GM19025 (cell line): ENCODE data around the gene GDI1.

Source experiments
- ATAC-seq: cut with Tn5 transposase; IDR thresholded peaks from one replicate; pipeline ENCODE4 v1.9.1; 2021; ENCODE audit warnings: mild to moderate bottlenecking, low read depth, moderate library complexity; ENCODE audit not compliant: unreplicated experiment

The GDI1 gene

DNA sequence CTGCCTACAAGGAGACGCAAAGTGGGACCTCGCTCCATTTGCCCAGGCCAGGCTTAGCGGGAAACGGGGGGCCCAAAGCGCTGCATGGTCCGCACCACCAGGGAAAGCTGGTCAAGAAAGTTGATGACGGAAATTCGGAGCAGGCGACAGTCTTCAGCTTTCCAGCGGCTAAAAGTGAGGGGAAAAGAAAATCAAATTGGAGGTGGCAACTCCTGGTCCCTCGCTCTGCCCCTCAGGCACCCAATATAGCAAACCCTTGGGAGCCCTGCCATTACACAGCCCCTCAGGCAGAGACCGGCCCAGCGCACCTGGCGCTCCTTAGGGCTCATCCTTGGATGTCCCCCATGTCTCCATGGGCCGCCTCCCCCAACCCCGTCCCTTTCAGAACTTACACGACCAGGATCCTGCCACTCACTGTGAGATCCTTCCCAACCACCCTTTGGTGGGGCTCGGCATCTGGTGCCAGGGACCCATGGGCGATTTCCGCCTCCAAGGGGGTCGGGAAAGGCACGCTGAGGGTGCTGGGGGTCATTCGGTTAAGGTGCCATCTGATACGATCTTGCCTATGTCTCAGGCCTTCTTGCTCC lies 41.0 kb downstream of the GDI1 start:
- no peak for ATAC-seq

DNA sequence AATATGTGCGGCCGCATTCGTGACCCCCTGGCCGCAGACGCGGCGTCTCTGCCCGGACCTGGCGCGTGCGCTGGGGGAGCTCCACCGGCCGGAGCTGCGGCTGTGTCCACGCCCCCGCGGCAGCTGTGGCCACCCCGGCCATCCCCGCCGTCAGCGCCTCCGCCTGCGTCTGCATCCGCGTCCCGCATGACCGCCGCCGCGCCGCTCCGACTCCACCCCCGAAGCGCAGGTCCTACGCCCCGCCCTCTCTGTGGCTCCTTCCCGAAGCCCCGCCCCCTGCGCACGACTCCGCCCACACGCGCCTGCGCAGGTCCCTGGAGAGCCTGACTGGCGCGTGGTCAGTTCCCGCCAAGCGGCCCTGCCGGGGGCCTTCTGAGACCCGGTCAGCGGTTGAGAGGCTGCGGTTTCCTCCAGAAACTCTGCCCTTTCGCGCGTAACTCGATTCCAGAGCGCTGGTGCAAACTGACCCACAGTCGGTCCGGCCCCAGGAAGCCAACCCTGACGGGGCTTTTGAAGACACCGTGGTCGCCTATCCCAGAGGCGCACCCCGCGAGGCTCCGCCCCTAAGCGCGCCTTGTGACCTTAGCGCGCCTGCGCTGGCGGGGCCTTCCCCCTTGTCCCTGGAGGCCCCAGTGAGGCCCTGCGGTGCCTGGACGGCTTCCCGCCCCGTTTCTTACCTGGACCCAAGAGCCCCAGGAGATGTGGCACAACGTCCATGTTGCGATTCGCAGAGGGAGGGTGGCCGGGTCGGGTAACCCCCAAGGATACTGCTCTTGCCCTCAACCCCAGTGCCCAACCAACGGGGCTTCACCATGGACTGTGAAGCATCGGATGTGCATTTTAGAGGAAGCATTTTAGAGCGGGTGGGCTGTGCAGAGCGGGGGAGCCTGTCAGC lies 42.0 kb downstream of the GDI1 start, which contains the start of gene LAGE3:
Gene LAGE3 (minus strand): TSS at position 554 of the 895 bp plus-strand sequence. CDS start 366 bp downstream, at position 188.
- peak; percentile 85 for ATAC-seq

- ATAC-seq = no peak
These were observed 44.2 kb downstream of the GDI1 start for GRCh38 chrX:154481195-154481594.

DNA sequence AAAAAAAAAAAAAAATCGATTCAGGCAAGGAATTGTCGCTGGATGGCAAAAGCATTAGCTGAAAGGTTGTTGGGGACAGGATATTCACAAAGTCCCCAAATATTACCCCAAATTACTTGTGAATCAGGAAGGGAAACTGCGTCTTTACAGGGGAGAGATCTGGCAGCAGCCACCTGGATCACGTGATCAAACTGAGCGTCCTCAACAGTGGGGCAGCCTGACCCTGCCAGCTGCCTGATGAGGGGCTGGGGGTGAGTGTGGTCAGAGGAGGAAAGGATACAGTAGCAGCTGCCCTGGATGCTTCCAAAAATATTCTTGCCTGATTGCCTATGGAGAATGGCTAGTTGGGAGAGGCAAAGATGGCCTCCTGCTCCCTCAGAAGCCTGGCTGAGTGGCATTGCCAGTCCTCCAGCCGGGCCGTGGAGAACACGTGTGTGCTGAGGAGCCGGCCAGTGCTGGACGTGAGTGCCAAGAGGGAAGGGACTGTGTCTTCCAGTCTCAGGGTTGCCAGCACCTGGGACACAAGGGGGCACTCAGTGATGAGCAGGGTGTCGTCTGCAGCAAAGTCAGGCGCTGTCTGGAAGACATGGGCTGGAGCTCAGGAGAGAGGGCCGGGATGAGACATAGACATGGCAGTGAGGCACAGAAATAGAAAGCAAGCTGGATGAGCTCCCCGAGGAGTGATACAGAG lies 45.1 kb downstream of the GDI1 start:
- ATAC-seq = no peak

GRCh38 chrX:154482786-154483185 lies 45.8 kb downstream of the GDI1 start:
- no peak for ATAC-seq

- no peak for ATAC-seq
These were observed 46.4 kb downstream of the GDI1 start for GRCh38 chrX:154483325-154483724.

GRCh38 chrX:154484255-154485149 lies 47.5 kb downstream of the GDI1 start:
- no peak for ATAC-seq

GRCh38 chrX:154485150-154486051 lies 48.4 kb downstream of the GDI1 start:
- ATAC-seq = no peak

DNA sequence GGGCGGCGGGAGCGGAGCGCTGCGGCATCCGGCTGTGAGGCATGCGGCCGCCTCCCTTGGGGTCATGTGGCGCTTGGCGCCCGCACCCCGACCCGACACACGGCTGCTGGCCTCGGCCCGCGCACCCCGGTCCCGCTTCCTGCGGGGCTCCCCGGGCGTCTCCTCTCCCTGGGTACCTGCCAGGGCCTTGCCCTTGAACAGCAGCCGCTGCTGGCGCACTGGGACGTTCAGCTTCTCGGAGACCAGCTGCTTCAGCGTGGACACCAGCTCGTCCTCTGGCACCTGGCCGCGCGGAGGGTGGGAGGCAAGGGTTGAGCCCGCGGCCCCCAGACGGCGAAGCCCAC lies 49.1 kb downstream of the GDI1 start:
- ATAC-seq = no peak

GRCh38 chrX:154486396-154487207 lies 49.6 kb downstream of the GDI1 start, which contains the start of gene UBL4A:
TSS of gene UBL4A (minus strand) at chrX:154486615. CDS start at chrX:154486584, 31 bp downstream.
- ATAC-seq = peak; percentile 29

GRCh38 chrX:154487518-154488290 lies 50.8 kb downstream of the GDI1 start:
- ATAC-seq = no peak

DNA sequence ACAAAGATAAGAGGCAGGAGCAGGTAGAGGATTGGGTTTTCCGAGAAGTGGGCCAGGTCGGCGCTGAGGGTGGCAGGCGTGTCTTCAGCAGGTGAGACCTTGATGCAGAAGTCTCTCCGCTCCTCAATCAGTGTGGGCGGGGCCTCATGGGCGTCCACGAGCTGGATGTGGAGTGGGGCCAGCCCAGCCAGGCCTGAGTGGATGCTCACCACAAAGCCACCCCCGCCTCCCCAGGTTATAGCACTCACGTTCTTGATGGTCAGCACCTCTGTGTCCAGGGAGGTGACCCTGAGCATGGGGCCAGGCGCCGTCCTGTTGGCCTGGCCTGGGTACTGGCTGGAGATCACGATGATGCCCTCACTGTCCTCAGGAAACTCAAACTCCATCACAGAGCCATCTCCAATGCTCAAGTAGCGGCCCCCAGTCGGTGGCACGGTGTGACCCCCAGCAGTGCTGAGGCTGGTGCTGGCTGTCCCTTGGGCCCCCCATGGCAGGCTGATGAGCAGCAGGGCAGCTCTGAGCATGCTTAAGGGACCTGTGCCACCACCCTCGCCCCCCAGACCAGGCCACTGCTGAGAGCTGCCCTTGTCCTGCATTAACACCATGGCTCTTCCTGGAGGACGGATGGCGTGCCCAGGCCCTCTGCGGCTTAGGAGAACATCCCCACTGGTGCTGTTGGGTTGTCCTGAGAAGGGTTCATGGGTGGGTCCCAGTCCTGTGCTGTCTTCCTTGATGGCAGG lies 51.6 kb downstream of the GDI1 start:
- ATAC-seq = no peak

DNA sequence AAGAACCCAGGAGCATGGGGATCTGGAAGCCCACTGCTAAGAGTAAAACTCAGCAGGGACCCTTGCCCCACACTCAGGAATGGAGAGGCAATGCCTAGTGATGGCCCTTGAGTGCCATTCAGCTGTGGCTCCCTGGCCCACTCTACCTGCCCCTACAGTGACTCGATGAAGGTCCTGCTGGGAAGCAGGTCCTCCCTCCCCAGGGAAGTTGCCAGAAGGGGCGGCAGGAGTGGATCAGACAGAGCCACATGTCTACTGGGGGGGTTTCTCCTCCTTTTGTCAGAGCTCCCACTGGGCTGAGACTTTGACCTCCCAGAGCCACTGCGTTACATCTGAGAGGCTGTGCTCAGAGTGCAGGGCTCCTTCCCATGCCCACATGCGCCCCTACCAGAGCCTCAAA lies 52.2 kb downstream of the GDI1 start:
- no peak for ATAC-seq

DNA sequence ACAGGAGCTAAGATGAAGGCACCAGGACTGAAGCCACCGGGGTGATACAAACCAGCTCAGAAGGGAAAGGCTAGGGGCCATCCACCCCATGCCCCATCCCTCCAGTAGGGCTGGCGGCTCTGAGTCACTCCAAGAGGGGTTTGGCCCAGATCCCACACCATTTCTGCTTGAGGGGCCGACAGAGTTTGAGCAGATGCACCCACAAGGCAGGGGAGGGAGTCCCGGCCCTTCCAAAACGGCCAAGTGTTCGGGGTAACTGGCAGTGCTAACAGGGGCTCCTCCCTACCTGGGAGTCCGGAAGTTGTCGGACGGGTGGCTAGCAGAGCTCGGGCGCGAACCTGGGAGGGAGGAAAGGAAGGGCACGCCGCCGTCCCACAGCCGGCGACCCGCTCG lies 53.1 kb downstream of the GDI1 start:
- peak; percentile 10 for ATAC-seq

GRCh38 chrX:154490414-154491083 lies 53.6 kb downstream of the GDI1 start, which contains the start of gene SLC10A3:
TSS of gene SLC10A3 (minus strand) at chrX:154490629. CDS start at chrX:154488940, 1,689 bp downstream.
- peak; percentile 82 for ATAC-seq
